ENCODE data around the gene FAM180A. TPM values are rescaled to one million over a fixed set of nuclear protein-coding genes. Genes with fewer than 3 reads are reported as not detected.

The FAM180A gene
- total RNA-seq, 1 donor from 2014 or later = not detected

DNA sequence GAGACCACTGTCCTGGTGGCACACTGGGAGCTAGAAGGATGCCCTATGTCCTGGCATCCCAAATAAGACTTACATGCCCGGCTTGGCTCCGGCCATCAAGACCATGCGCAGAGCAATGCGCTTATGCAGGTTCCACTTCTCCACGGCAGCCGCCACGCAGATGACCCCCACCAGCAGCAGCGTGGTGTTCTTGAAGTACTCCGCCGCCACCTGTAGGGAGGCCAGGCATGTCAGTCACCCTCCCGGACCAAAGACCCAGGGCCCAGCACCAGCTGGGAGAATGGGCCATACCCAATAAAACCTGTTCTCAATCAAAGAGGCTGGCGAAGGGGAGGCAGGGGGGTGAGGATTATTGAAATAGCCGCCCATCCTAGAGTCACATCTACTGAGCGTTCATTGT, 40.6 kb downstream of the FAM180A start:
- no peak overlapping the region for H3K4me3 Mint-ChIP-seq (ENCODE audit: unreplicated experiment)
- DNase-seq (ENCODE audit: low spot score) = no peak
- no peaks in the 10 kb centered on the region for H3K36me3 Mint-ChIP-seq (ENCODE audit: low read depth, unreplicated experiment)
- peak overlapping the region; percentile 74 for H3K27ac Mint-ChIP-seq (ENCODE audit: unreplicated experiment)
- H3K27me3 Mint-ChIP-seq (ENCODE audit: unreplicated experiment) = peaks cover 4% of the 10 kb centered on the region
- TF ChIP-seq, protein P1, sequence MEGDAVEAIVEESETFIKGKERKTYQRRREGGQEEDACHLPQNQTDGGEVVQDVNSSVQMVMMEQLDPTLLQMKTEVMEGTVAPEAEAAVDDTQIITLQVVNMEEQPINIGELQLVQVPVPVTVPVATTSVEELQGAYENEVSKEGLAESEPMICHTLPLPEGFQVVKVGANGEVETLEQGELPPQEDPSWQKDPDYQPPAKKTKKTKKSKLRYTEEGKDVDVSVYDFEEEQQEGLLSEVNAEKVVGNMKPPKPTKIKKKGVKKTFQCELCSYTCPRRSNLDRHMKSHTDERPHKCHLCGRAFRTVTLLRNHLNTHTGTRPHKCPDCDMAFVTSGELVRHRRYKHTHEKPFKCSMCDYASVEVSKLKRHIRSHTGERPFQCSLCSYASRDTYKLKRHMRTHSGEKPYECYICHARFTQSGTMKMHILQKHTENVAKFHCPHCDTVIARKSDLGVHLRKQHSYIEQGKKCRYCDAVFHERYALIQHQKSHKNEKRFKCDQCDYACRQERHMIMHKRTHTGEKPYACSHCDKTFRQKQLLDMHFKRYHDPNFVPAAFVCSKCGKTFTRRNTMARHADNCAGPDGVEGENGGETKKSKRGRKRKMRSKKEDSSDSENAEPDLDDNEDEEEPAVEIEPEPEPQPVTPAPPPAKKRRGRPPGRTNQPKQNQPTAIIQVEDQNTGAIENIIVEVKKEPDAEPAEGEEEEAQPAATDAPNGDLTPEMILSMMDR (IDR thresholded peaks at IDR 0.05; ENCODE audit: unreplicated experiment) = no peak
- H3K4me1 Mint-ChIP-seq (ENCODE audit: unreplicated experiment) = peaks cover 47% of the 10 kb centered on the region
- H3K9me3 Mint-ChIP-seq (ENCODE audit: unreplicated experiment) = no peaks in the 10 kb centered on the region

DNA sequence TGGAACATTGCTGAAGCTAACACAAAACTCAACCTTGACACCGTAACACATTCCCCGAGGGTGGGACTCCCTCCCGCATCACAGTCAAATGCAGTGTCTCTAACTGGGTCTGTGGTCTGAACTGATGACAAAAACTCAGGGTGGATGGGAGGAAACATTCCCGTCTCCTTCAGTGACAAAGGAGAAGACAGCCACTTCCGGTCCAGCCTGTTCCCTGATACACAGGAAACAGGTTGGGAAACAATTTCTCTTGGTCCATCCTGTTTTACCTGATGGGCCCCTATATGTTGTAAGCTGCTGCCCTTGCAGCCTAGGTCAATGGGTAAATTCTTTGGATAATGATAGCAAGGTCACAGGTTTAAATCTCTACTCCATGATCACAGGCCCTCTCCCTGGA, 41.0 kb downstream of the FAM180A start:
- H3K4me3 Mint-ChIP-seq (ENCODE audit: unreplicated experiment) = no peak overlapping the region
- DNase-seq (ENCODE audit: low spot score) = no peak
- H3K27ac Mint-ChIP-seq (ENCODE audit: unreplicated experiment) = peak overlapping the region; percentile 74
- H3K9me3 Mint-ChIP-seq (ENCODE audit: unreplicated experiment) = no peaks in the 10 kb centered on the region
- no peaks in the 10 kb centered on the region for H3K36me3 Mint-ChIP-seq (ENCODE audit: low read depth, unreplicated experiment)
- H3K27me3 Mint-ChIP-seq (ENCODE audit: unreplicated experiment) = peaks cover 4% of the 10 kb centered on the region
- TF ChIP-seq, protein P1 (IDR thresholded peaks at IDR 0.05; ENCODE audit: unreplicated experiment) = no peak
- H3K4me1 Mint-ChIP-seq (ENCODE audit: unreplicated experiment) = peaks cover 42% of the 10 kb centered on the region

DNA sequence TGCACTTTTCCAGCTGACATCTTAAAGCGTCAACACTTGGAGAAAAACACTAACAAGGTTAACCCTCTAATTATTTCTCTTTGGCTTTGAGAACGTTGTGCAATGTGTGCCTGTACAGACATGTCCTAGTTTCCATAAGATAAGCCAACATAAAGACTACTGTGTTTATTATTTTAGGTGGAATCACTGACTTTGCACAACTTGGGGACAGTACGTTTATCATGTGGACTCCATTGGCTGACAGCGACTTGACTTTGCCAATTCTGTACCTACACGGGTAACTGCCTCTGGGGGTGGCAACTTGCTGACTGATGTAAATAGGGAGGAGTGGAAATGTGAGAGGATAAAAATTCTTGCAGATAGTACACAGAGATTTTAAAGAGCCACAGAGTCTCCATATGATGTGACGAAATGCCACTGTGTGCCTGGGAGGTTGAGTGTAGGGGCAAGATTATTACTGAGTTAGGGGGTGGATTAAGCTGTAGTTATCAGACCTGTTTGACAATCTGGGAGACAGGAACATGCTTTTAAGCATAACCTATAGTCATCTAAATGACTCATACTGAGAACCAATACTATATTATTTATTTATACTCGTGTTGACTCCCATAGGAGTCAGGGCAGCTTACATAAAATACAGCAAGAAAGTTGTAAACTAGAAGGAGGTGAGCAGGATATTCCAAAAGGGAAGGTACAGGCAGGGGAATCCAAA, 41.6 kb downstream of the FAM180A start:
- no peak for DNase-seq (ENCODE audit: low spot score)
- Mint-ChIP-seq H3K36me3 (ENCODE audit: low read depth, unreplicated experiment) (no peaks in the 10 kb centered on the region), H3K9me3 (ENCODE audit: unreplicated experiment) (no peaks in the 10 kb centered on the region), H3K27me3 (ENCODE audit: unreplicated experiment) (peaks cover 2% of the 10 kb centered on the region), H3K4me1 (ENCODE audit: unreplicated experiment) (peaks cover 37% of the 10 kb centered on the region), H3K27ac (ENCODE audit: unreplicated experiment) (peak overlapping the region; percentile 44), H3K4me3 (ENCODE audit: unreplicated experiment) (no peak overlapping the region)
- TF ChIP-seq, protein P1 (IDR thresholded peaks at IDR 0.05; ENCODE audit: unreplicated experiment) = no peak

DNA sequence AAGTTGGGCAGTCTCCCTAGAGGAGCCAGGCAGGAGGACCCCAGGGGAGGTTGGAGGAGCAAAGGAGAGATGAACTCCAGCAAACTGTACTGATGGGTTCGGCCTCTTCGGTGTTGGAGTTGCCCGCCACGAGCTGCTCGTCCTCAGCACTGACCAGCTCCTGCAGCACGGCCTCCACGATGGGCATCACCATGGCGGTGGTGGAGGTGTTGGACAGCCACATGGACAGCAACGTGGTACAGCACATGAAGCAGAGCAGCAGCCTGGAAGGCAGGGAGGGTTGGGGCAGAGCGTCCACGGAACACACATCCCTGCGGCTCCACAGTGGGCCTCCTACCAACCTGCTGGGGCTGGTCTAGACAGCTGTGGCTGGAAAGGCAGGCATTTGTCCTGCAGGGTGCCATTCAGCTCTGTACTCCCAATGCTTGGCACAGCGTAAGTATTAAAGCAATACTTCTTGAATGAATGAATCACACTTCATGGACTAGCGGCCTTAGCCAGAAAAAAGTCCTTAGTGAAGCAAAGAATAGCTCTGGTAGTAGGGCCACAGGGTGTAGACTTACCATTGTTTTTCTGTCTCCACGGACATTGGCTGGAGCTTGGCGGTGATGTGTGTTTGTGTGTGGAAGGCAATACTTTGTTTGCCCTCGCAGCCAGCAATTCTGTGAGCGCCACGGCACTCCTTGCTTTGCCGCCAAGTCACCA, 42.4 kb downstream of the FAM180A start:
- H3K4me3 Mint-ChIP-seq (ENCODE audit: unreplicated experiment) = no peak overlapping the region

More for the DNA sequence above, 42.4 kb downstream of the FAM180A start:
- Mint-ChIP-seq H3K9me3 (ENCODE audit: unreplicated experiment) (no peaks in the 10 kb centered on the region), H3K4me1 (ENCODE audit: unreplicated experiment) (peaks cover 32% of the 10 kb centered on the region), H3K36me3 (ENCODE audit: low read depth, unreplicated experiment) (no peaks in the 10 kb centered on the region), H3K27me3 (ENCODE audit: unreplicated experiment) (peaks cover 1% of the 10 kb centered on the region), H3K27ac (ENCODE audit: unreplicated experiment) (no peak overlapping the region)
- TF ChIP-seq, protein P1 (IDR thresholded peaks at IDR 0.05; ENCODE audit: unreplicated experiment) = no peak
- no peak for DNase-seq (ENCODE audit: low spot score)

Data from endothelial cell (in vitro differentiated cells).